Measurements from ENCODE around the gene TTC13. TPM values are rescaled to one million over a fixed set of nuclear protein-coding genes. Genes with fewer than 3 reads are reported as not detected.

Gene TTC13
- total RNA-seq, 1 donor from 2014 or later: 18.6 TPM

DNA sequence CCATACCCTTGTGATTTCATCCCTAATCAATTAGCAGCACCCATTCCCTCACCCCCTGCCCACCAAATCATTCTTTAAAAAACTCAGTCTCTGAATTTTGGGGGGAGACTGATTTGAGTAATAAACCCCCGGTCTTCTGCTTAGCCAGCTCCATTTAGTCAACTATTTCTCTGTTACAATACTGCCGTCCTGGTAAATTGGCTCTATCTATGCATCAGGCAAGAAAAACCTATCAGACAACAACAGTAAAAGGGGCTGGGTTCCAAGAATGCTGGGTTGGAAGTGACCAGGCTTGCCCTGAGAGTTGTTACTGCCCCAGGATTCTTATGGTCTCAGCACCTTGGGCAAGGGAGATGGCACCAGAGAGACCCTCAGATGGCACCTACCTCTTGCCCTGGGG, 94.0 kb downstream of the TTC13 start:
- Histone ChIP-seq H3K27me3 (peaks cover 5% of the 10 kb centered on the region), H3K9me3 (no peaks in the 10 kb centered on the region), H3K27ac (no peak overlapping the region), H3K4me3 (no peak overlapping the region), H3K36me3 (no peaks in the 10 kb centered on the region), H3K4me1 (no peaks in the 10 kb centered on the region)
- TF ChIP-seq, protein P1, sequence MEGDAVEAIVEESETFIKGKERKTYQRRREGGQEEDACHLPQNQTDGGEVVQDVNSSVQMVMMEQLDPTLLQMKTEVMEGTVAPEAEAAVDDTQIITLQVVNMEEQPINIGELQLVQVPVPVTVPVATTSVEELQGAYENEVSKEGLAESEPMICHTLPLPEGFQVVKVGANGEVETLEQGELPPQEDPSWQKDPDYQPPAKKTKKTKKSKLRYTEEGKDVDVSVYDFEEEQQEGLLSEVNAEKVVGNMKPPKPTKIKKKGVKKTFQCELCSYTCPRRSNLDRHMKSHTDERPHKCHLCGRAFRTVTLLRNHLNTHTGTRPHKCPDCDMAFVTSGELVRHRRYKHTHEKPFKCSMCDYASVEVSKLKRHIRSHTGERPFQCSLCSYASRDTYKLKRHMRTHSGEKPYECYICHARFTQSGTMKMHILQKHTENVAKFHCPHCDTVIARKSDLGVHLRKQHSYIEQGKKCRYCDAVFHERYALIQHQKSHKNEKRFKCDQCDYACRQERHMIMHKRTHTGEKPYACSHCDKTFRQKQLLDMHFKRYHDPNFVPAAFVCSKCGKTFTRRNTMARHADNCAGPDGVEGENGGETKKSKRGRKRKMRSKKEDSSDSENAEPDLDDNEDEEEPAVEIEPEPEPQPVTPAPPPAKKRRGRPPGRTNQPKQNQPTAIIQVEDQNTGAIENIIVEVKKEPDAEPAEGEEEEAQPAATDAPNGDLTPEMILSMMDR (IDR thresholded peaks at IDR 0.05): no peak
- intact Hi-C loops (cut with DNase I): no loop called here
- DNase-seq (no peak), ATAC-seq (no peak)

DNA sequence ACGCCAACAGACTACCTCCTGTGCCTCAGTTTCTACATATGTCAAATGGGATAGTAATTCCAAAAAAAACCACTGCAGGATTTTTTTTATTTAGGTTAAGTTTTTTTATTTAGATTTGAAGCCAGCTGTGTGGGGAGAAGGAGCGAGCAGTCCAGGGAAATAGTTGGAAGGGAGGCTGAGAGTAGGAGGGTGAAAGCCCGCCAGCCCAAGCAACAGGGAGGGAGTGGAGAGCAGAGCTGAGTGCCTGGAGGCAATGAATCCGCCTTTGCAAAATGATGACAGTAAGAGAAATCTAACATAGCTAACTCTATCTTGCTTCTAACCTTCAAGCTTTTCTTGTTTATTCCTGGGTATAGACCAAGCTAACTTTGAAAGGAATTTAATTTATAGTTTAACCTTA, 94.7 kb downstream of the TTC13 start:
- Histone ChIP-seq H3K27me3 (peaks cover 5% of the 10 kb centered on the region), H3K36me3 (no peaks in the 10 kb centered on the region), H3K4me1 (peaks cover under 1% of the 10 kb centered on the region), H3K9me3 (no peaks in the 10 kb centered on the region), H3K4me3 (no peak overlapping the region), H3K27ac (no peak overlapping the region)
- TF ChIP-seq, protein P1 (IDR thresholded peaks at IDR 0.05): no peak
- intact Hi-C loops (cut with DNase I): no loop called here
- ATAC-seq: no peak
- no peak for DNase-seq

DNA sequence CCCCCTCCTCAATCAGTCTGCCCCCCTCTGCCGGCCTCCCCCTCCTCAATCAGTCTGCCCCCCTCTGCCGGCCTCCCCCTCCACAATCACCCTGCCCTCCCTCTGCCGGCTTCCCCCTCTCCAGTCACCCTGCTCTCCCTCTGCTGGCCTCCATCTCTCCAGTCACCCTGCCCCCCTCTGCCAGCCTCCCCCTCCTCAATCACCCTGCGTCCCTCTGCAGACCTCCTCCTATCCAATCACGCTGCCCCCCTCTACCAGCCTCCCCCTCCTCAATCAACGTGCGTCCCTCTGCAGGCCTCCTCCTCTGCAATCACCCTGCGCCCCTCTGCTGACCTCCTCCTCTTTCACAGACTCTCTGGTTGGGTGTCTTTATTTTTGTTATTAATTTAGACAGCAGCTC, 98.9 kb downstream of the TTC13 start:
- intact Hi-C loops (cut with DNase I): no loop called here
- H3K4me1 ChIP-seq: peaks cover 9% of the 10 kb centered on the region
- DNase-seq: no peak
- no peak for ATAC-seq
- peaks cover 5% of the 10 kb centered on the region for H3K27me3 ChIP-seq
- TF ChIP-seq, protein P1 (IDR thresholded peaks at IDR 0.05): no peak
- H3K4me3 ChIP-seq: no peak overlapping the region
- H3K36me3 ChIP-seq: no peaks in the 10 kb centered on the region
- no peak overlapping the region for H3K27ac ChIP-seq
- H3K9me3 ChIP-seq: no peaks in the 10 kb centered on the region

DNA sequence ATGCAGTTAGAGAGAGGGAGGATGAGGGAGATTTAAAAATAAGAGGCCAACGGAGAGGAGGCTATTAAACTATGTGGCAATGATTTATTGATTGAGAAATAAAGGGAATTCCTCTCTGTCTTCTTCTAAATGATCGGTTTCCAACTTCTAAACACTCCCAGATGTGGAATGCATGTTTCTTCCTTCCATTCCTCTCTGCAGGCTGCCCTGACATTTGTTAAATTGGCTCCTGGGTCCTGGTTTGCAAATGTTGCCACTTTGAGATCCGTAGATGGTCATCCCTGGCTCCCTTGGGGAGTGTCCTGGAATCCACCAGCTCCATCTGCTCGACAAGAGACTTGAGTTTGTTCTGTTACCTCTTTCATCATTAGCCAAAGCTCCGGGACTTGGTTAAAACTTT, 100.1 kb downstream of the TTC13 start:
- Histone ChIP-seq H3K27ac (no peak overlapping the region), H3K4me1 (peaks cover 9% of the 10 kb centered on the region), H3K4me3 (no peak overlapping the region), H3K27me3 (peaks cover 5% of the 10 kb centered on the region), H3K36me3 (no peaks in the 10 kb centered on the region), H3K9me3 (no peaks in the 10 kb centered on the region)
- no peak for DNase-seq
- peak; percentile 51 for ATAC-seq
- TF ChIP-seq, protein P1 (IDR thresholded peaks at IDR 0.05): no peak
- intact Hi-C loops (cut with DNase I): no loop called here

DNA sequence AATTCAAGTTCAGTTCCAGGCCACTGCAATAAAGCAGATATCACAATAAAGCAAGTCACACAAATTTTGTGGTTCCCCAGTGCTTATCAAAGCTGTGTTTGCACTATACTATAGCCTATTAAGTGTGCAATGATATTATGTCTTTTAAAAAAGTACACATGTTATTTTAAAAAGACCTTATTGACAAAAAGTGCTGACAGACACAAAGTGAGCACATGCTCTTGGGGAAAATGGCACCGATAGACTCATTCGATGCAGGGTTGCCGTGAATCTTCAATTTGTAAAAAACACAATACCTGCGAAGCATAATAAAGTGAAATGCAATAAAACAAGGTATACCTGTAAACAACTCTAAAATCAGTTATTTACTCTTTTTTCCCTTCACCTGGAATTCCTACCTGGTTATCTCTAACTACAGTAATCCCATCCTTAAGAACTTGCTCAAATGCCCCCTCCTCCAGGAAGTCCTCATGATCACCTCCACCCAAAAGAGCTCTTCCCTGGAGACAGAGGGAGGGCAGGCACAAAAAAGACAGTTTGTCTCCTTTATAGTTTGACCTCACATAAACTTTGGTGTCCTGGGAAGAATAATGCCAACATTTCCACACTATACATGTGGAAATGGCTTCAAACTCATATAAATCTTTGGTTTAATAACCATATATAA, 100.6 kb downstream of the TTC13 start:
- Histone ChIP-seq H3K27ac (no peak overlapping the region), H3K4me1 (peaks cover 9% of the 10 kb centered on the region), H3K27me3 (peaks cover 5% of the 10 kb centered on the region), H3K36me3 (no peaks in the 10 kb centered on the region), H3K4me3 (no peak overlapping the region), H3K9me3 (no peaks in the 10 kb centered on the region)
- TF ChIP-seq, protein P1 (IDR thresholded peaks at IDR 0.05): no peak
- intact Hi-C loops (cut with DNase I): no loop called here
- no peak for DNase-seq
- no peak for ATAC-seq
